HG02885 (cell line): Measurements from ENCODE around the gene ANO7.
"Not testable (repeated sequence)": the region's sequence is repeated elsewhere in the genome, so short reads cannot be mapped to it uniquely, and the experiment has no call there.

Experiments used
- ATAC-seq: cut with Tn5 transposase; IDR thresholded peaks from one replicate; pipeline ENCODE4 v1.9.1; 2021; ENCODE audit warnings: mild to moderate bottlenecking; ENCODE audit not compliant: unreplicated experiment, poor library complexity

ANO7 gene

GRCh38 chr2:241187918-241188234, 601 bp upstream of the ANO7 start:
- ATAC-seq: no peak

GRCh38 chr2:241189093-241189855, 797 bp downstream of the ANO7 start:
- ATAC-seq: no peak

- ATAC-seq: no peak
These were observed 1.4 kb downstream of the ANO7 start for GRCh38 chr2:241189856-241190201.

GRCh38 chr2:241190291-241190981, 2.0 kb downstream of the ANO7 start:
- ATAC-seq: no peak

GRCh38 chr2:241191081-241191480, 2.6 kb downstream of the ANO7 start:
- no peak for ATAC-seq

GRCh38 chr2:241193271-241193670, 4.8 kb downstream of the ANO7 start:
- ATAC-seq: no peak

GRCh38 chr2:241194811-241195210, 6.3 kb downstream of the ANO7 start:
- ATAC-seq: no peak

GRCh38 chr2:241195506-241196130, 7.1 kb downstream of the ANO7 start:
- no peak for ATAC-seq

GRCh38 chr2:241197246-241197645, 8.8 kb downstream of the ANO7 start:
- not testable (repeated sequence) for ATAC-seq

GRCh38 chr2:241197947-241198346, 9.5 kb downstream of the ANO7 start:
- no peak for ATAC-seq

- no peak for ATAC-seq
These were observed 10.2 kb downstream of the ANO7 start for GRCh38 chr2:241198381-241199279.

GRCh38 chr2:241199286-241199685, 10.8 kb downstream of the ANO7 start:
- no peak for ATAC-seq

GRCh38 chr2:241199897-241200821, 11.7 kb downstream of the ANO7 start:
- ATAC-seq: no peak

GRCh38 chr2:241200822-241201395, 12.4 kb downstream of the ANO7 start:
- no peak for ATAC-seq

- no peak for ATAC-seq
These were observed 13.2 kb downstream of the ANO7 start for GRCh38 chr2:241201445-241202267.

- ATAC-seq: no peak
These were observed 13.8 kb downstream of the ANO7 start for GRCh38 chr2:241202268-241202585.

GRCh38 chr2:241202681-241203080, 14.2 kb downstream of the ANO7 start:
- ATAC-seq: no peak

- no peak for ATAC-seq
These were observed 14.9 kb downstream of the ANO7 start for GRCh38 chr2:241203218-241204009.
